Esophagus muscularis mucosa (tissue), 4 donors: ENCODE measurements around the gene ZIC4. TPM values are rescaled to one million over a fixed set of nuclear protein-coding genes. Genes with fewer than 3 reads are reported as not detected.

Source experiments
- DNase-seq: peaks from one replicate; pipeline ENCODE4 v3.0.0-alpha.2; 2017; ENCODE audit errors: extremely low spot score
- H3K27ac ChIP-seq, 4 donors: fragments of 200-600 bp; sonication (generic); replicated peaks in 1 of 4; 1 replicate in 3 of 4; 2 replicates in 1 of 4; pipeline ENCODE4 v1.5.1; 2016 to 2019; ENCODE audit warnings: mild to moderate bottlenecking in 1 of 4
- H3K27me3 ChIP-seq, 4 donors: fragments of 200-600 bp; sonication (generic); one replicate each; pipeline versions ENCODE4 v1.5.1 to v1.6.0; 2016 to 2019
- H3K36me3 ChIP-seq, 4 donors: fragments of 200-600 bp; sonication (generic); one replicate each; pipeline ENCODE4 v1.5.1; 2016 to 2019
- H3K4me1 ChIP-seq, 4 donors: fragments of 200-600 bp; sonication (generic); one replicate each; pipeline ENCODE4 v1.5.1; 2016 to 2019
- H3K4me3 ChIP-seq, 4 donors: fragments of 200-600 bp; sonication (generic); 1 replicate in 2 of 4; 2 replicates in 2 of 4; pipeline ENCODE4 v1.5.1; 2016 to 2019; ENCODE audit warnings: mild to moderate bottlenecking in 4 of 4, moderate library complexity in 1 of 4
- H3K9me3 ChIP-seq, 4 donors: fragments of 200-600 bp; sonication (generic); 1 replicate in 3 of 4; 2 replicates in 1 of 4; pipeline ENCODE4 v1.5.1; 2016 to 2019
- EP300 ChIP-seq: sonication (generic); formaldehyde crosslinking; IDR thresholded peaks from one replicate; pipeline ENCODE4 v1.6.1; 2017; ENCODE audit warnings: antibody characterized with exemption
- POLR2A ChIP-seq: fragments of 450-650 bp; IDR thresholded peaks from one replicate; pipeline ENCODE4 v1.6.1; 2017; ENCODE audit warnings: antibody characterized with exemption, moderate library complexity, mild to moderate bottlenecking, low read depth
- POLR2AphosphoS5 ChIP-seq, 2 donors: sonication (generic); formaldehyde crosslinking; IDR thresholded peaks; one replicate each; pipeline ENCODE4 v1.6.1; 2017; ENCODE audit warnings: antibody characterized with exemption in 2 of 2
- WGBS: methylation state at CpG from one replicate; pipeline ENCODE4 v1.1.5; 2018; 5-methylcytosine and 5-hydroxymethylcytosine counted together
- intact Hi-C: fragments of 100-400 bp; cut with DNase I; formaldehyde crosslinking; loops from one replicate; pipeline ENCODE4 v1.15.1; 2023
- total RNA-seq, 4 donors: library from RNA; depleted of rRNA; stranded (reverse); fragments of >200 nt; gene quantifications; one replicate each; pipeline versions ENCODE4 v1.1.0 to v1.2.1, GENCODE V29; 2016
- TF ChIP-seq, protein P1 (sequence below), 3 experiments: fragments of 200-600 bp in 2 of 3; fragments of 450-650 bp in 1 of 3; sonication (generic) in 2 of 3; IDR thresholded peaks; one replicate each; pipeline ENCODE4 v1.5.1; 2017 to 2019; ENCODE audit warnings: antibody characterized with exemption in 3 of 3, mild to moderate bottlenecking in 2 of 3, moderate library complexity in 1 of 3

The ZIC4 gene
- total RNA-seq, 4 donors from 2014 or later, result not detected

DNA sequence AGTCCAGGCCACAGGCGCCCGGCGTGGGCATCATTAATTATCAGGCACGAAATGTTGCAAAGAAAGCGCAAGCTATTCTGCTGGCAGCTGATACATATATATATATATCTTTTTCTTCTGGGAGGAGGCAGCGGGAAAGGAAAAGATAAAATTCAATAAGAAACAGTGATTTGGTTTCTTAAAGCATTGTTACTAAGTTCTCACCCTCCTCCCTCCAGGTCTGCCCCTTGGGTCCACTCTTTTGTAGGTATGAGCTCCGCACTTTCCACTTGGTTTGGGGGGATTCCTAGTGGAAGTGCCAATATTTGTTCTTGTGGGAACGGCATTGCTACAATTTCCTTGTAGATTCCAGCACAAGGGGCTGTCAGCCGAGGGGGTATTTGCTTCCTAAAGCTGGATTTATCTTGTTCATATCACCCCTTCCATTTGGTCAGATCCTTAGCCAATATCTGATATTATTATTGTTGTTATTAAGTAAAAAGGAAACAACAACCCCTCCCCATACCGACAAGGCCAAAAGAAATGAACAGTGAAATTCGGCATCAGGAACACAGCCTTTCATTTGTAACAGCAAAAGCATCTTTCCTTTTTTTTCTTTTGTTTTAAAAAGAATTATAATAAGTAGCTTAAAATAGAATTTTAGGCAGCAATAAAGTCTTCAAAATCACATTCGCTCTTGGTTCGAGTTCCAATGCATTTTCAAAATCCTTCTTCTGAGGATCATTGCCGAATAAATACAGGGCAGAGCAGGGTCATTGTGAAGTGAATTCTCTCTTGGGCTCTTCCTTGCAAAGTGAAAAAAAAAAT lies 18.4 kb upstream of the ZIC4 start:
- no peak for TF ChIP-seq POLR2AphosphoS5 (IDR thresholded peaks at IDR 0.05)
- TF ChIP-seq POLR2A, result no peak
- no peak for TF ChIP-seq EP300
- TF ChIP-seq, protein P1, sequence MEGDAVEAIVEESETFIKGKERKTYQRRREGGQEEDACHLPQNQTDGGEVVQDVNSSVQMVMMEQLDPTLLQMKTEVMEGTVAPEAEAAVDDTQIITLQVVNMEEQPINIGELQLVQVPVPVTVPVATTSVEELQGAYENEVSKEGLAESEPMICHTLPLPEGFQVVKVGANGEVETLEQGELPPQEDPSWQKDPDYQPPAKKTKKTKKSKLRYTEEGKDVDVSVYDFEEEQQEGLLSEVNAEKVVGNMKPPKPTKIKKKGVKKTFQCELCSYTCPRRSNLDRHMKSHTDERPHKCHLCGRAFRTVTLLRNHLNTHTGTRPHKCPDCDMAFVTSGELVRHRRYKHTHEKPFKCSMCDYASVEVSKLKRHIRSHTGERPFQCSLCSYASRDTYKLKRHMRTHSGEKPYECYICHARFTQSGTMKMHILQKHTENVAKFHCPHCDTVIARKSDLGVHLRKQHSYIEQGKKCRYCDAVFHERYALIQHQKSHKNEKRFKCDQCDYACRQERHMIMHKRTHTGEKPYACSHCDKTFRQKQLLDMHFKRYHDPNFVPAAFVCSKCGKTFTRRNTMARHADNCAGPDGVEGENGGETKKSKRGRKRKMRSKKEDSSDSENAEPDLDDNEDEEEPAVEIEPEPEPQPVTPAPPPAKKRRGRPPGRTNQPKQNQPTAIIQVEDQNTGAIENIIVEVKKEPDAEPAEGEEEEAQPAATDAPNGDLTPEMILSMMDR (IDR thresholded peaks at IDR 0.05), result no peak
- no peak for DNase-seq
- Histone ChIP-seq H3K9me3 (no peaks in the 10 kb centered on the region), H3K4me3 (no peak overlapping the region), H3K4me1 (peaks cover 2 to 35% (median 29%) of the 10 kb centered on the region in 4 donors), H3K27me3 (peaks cover 5 to 79% (median 55%) of the 10 kb centered on the region in 4 donors), H3K27ac (no peak overlapping the region), H3K36me3 (no peaks in the 10 kb centered on the region)
- intact Hi-C loops, result no loop called here
- WGBS, result 13% methylated on average over 14 of the region's 14 CpGs

- WGBS, result 9% methylated on average over 29 of the region's 33 CpGs
- peaks cover 5 to 87% (median 63%) of the 10 kb centered on the region in 4 donors for H3K27me3 ChIP-seq
- no peak overlapping the region for H3K4me3 ChIP-seq
- no peaks in the 10 kb centered on the region for H3K36me3 ChIP-seq
- H3K9me3 ChIP-seq, result no peaks in the 10 kb centered on the region
- TF ChIP-seq POLR2A (no peak), POLR2AphosphoS5 (IDR thresholded peaks at IDR 0.05) (no peak), EP300 (no peak)
- TF ChIP-seq, protein P1 (IDR thresholded peaks at IDR 0.05), result no peak
- intact Hi-C loops, result no loop called here
- DNase-seq, result no peak
- no peak overlapping the region for H3K27ac ChIP-seq
- H3K4me1 ChIP-seq, result peaks cover 10 to 43% (median 37%) of the 10 kb centered on the region in 4 donors
Measured at GRCh38 chr3:147423798-147424580, 17.6 kb upstream of the ZIC4 start.

GRCh38 chr3:147423537-147423797 lies 17.1 kb upstream of the ZIC4 start:
- Histone ChIP-seq H3K4me1 (peaks cover 12 to 46% (median 40%) of the 10 kb centered on the region in 4 donors), H3K27me3 (peaks cover 5 to 92% (median 68%) of the 10 kb centered on the region in 4 donors), H3K27ac (no peak overlapping the region), H3K4me3 (no peak overlapping the region), H3K36me3 (no peaks in the 10 kb centered on the region), H3K9me3 (no peaks in the 10 kb centered on the region)
- intact Hi-C loops, result no loop called here
- TF ChIP-seq POLR2AphosphoS5 (IDR thresholded peaks at IDR 0.05), result no peak
- no peak for TF ChIP-seq POLR2A
- TF ChIP-seq, protein P1 (IDR thresholded peaks at IDR 0.05), result no peak
- TF ChIP-seq EP300, result no peak
- no peak for DNase-seq
- 7% methylated on average over 3 of the region's 3 CpGs for WGBS

GRCh38 chr3:147422601-147423536 lies 16.5 kb upstream of the ZIC4 start:
- TF ChIP-seq, protein P1 (IDR thresholded peaks at IDR 0.05), result no peak
- no peak for TF ChIP-seq POLR2AphosphoS5 (IDR thresholded peaks at IDR 0.05)
- TF ChIP-seq POLR2A, result no peak
- TF ChIP-seq EP300, result no peak
- WGBS, result 10% methylated on average over 33 of the region's 36 CpGs
- Histone ChIP-seq H3K27me3 (peaks cover 5 to 93% (median 74%) of the 10 kb centered on the region in 4 donors), H3K36me3 (no peaks in the 10 kb centered on the region), H3K27ac (no peak overlapping the region), H3K9me3 (no peaks in the 10 kb centered on the region), H3K4me1 (peaks cover 12 to 46% (median 40%) of the 10 kb centered on the region in 4 donors), H3K4me3 (no peak overlapping the region)
- intact Hi-C loops, result no loop called here
- no peak for DNase-seq
